RWPE2 (cell line): ENCODE measurements around the gene RAPGEF2.

Experiments used
- ATAC-seq: fragments of 200-7000 bp; cut with Tn5 transposase; 3 replicates; pipeline ENCODE4 v1.9.1; 2021; ENCODE audit warnings: low read depth
- DNase-seq: peaks from one replicate; pipeline ENCODE4 v3.0.0-alpha.2; 2020; ENCODE audit warnings: low spot score
- H3K27ac ChIP-seq: fragments of 450-650 bp; 2 replicates; pipeline ENCODE4 v1.5.1; 2017; ENCODE audit warnings: mild to moderate bottlenecking; ENCODE audit not compliant: poor library complexity, severe bottlenecking
- H3K27me3 ChIP-seq: fragments of 250-450 bp; sonication (Bioruptor Pico); 2 replicates; pipeline ENCODE4 v1.5.1; 2021; ENCODE audit warnings: mild to moderate bottlenecking, moderate library complexity; ENCODE audit not compliant: insufficient read depth, poor library complexity, severe bottlenecking
- H3K36me3 ChIP-seq: fragments of 250-450 bp; sonication (Bioruptor Pico); 2 replicates; pipeline ENCODE4 v1.5.1; 2020; ENCODE audit warnings: low read depth, mild to moderate bottlenecking, moderate library complexity
- H3K4me1 ChIP-seq: fragments of 250-450 bp; sonication (Bioruptor Pico); 2 replicates; pipeline ENCODE4 v1.5.1; 2021; ENCODE audit warnings: mild to moderate bottlenecking, moderate library complexity; ENCODE audit not compliant: insufficient read depth, poor library complexity, severe bottlenecking
- H3K4me3 ChIP-seq: fragments of 250-450 bp; sonication (Bioruptor Pico); 2 replicates; pipeline ENCODE4 v1.5.1; 2021; ENCODE audit warnings: mild to moderate bottlenecking, moderate library complexity; ENCODE audit not compliant: severe bottlenecking
- H3K9me3 ChIP-seq: fragments of 250-450 bp; sonication (Bioruptor Pico); 2 replicates; pipeline ENCODE4 v1.5.1; 2021; ENCODE audit warnings: mild to moderate bottlenecking, moderate library complexity; ENCODE audit not compliant: severe bottlenecking
- TF ChIP-seq, protein P1 (sequence below): fragments of 450-650 bp; IDR thresholded peaks from one replicate; pipeline ENCODE4 v1.5.1; 2017; ENCODE audit warnings: mild to moderate bottlenecking, moderate library complexity; ENCODE audit not compliant: poor library complexity, severe bottlenecking

The RAPGEF2 gene

DNA sequence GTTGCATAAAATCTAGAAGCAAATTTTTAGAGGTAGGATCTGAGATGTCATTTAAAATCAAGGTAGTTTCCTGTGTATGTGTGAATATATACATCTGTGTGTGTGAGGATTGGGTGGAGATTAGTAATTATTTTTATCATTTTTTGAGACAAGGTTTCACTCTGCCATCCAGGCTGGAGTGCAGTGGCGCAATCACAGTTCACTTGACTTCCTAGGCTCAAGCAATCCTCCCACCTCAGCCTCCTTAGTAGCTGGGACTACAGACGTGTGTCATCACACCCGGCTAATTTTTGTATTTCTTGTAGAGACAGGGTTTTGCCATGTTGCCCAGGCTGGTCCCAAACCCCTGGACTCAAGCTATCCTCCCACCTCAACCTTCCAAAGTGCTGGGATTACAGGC is 188.3 kb downstream of the RAPGEF2 start:
- ATAC-seq (no peak), DNase-seq (no peak)
- H3K36me3 ChIP-seq = no peaks in the 10 kb centered on the region
- H3K4me3 ChIP-seq = no peak overlapping the region
- TF ChIP-seq, protein P1, sequence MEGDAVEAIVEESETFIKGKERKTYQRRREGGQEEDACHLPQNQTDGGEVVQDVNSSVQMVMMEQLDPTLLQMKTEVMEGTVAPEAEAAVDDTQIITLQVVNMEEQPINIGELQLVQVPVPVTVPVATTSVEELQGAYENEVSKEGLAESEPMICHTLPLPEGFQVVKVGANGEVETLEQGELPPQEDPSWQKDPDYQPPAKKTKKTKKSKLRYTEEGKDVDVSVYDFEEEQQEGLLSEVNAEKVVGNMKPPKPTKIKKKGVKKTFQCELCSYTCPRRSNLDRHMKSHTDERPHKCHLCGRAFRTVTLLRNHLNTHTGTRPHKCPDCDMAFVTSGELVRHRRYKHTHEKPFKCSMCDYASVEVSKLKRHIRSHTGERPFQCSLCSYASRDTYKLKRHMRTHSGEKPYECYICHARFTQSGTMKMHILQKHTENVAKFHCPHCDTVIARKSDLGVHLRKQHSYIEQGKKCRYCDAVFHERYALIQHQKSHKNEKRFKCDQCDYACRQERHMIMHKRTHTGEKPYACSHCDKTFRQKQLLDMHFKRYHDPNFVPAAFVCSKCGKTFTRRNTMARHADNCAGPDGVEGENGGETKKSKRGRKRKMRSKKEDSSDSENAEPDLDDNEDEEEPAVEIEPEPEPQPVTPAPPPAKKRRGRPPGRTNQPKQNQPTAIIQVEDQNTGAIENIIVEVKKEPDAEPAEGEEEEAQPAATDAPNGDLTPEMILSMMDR = no peak
- H3K9me3 ChIP-seq = no peaks in the 10 kb centered on the region
- H3K27ac ChIP-seq = peak overlapping the region; percentile 89
- no peaks in the 10 kb centered on the region for H3K27me3 ChIP-seq
- H3K4me1 ChIP-seq = peaks cover 42% of the 10 kb centered on the region

DNA sequence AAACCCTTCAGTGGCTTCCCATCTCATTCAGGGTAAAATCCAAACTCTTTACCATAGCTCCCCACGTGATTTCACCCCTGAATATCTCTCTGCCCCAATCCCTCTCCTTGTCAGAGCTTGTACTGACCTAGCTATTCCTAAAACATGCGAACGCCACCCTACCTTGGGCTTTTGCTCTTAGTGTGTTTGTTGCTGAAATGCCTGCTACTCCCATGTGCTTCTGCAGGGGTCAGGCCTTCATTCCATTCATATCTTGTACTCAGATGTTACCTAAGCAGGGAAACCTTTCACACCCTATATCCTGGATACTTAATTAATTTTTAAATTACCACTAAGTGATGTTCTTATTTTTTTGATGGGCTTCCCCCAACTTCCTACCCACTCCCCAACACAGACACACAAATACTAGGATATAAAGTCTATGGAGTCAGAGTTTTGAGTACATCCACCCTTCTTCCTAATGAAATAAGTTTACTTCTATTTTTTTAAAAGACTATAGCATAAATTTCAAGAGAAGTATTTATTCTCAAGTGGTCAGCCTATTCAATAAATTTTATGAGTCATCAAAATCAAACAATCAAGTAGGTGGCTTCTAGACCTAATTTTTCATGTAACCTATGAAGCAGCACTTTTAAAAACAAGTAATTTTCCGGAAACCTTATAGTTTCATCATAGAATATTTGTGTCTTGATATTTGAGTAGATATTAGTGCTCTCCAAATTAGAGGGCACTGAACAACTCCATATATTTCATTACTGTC is 189.4 kb downstream of the RAPGEF2 start:
- ATAC-seq (no peak), DNase-seq (no peak)
- Histone ChIP-seq H3K36me3 (no peaks in the 10 kb centered on the region), H3K4me3 (no peak overlapping the region), H3K27ac (peak overlapping the region; percentile 89), H3K9me3 (no peaks in the 10 kb centered on the region), H3K4me1 (peaks cover 54% of the 10 kb centered on the region), H3K27me3 (no peaks in the 10 kb centered on the region)
- TF ChIP-seq, protein P1 = peak; percentile 21

DNA sequence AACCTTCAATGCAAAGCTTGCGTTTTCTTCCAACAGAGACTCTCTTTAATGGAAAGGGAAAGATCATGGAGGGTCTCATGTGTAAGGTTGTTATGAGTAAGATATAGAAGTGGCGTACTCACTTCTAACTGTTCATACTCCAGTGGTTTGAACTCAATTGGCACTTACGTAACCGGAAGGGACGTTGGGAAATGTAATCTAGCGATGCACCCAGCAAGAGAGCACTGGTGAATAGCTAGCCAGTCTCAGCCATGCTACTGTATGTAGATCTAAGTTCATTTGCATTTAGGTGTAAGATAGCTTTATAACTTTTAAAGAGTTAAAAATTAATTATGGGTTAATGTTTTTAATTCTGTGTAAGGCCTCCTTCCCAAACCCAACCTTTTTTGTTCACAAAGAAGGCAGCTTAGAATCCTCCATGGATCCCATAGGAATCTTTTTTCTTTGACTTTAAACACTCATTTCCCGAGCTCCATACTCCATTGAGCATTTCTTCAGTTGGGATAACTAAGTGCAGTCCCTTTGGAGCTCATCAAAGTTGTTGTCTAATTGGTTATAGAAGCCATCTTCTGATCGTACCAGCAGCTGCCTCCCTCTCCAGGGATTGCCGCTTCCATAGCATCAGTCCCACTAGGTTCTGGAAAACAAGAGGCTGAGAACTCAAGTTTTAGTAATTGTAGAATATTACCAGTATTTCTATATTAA is 191.1 kb downstream of the RAPGEF2 start:
- no peak overlapping the region for H3K27ac ChIP-seq
- no peaks in the 10 kb centered on the region for H3K27me3 ChIP-seq
- ATAC-seq (no peak), DNase-seq (no peak)
- no peaks in the 10 kb centered on the region for H3K9me3 ChIP-seq
- H3K4me1 ChIP-seq = peaks cover 66% of the 10 kb centered on the region
- TF ChIP-seq, protein P1 = no peak
- no peaks in the 10 kb centered on the region for H3K36me3 ChIP-seq
- no peak overlapping the region for H3K4me3 ChIP-seq

GRCh38 chr4:159296061-159296460 is 193.2 kb downstream of the RAPGEF2 start:
- Histone ChIP-seq H3K27me3 (no peaks in the 10 kb centered on the region), H3K4me3 (no peak overlapping the region), H3K27ac (peak overlapping the region; percentile 95), H3K36me3 (no peaks in the 10 kb centered on the region), H3K4me1 (peaks cover 69% of the 10 kb centered on the region), H3K9me3 (no peaks in the 10 kb centered on the region)
- TF ChIP-seq, protein P1 = no peak
- no peak for DNase-seq
- ATAC-seq = peak; percentile 66

DNA sequence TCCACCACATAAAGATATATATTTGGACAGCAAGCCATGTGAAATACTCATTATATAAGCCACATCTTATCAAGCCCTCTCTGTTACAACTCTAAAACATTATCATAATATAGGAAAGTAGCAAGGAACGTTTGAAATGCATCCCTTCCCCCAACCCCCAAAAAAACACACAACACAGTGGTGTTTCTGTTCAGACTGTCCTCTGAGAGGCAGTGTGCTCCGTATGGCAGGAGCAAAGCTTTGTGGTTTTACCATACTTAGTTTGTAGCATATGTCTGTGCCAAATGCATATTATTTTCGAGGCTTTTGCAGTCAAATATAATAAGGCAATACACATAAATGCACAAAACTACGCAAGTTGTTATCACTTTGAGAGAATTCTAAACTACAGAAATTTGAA is 194.2 kb downstream of the RAPGEF2 start:
- H3K27ac ChIP-seq = peak overlapping the region; percentile 95
- ATAC-seq (no peak), DNase-seq (no peak)
- H3K4me3 ChIP-seq = no peak overlapping the region
- no peaks in the 10 kb centered on the region for H3K27me3 ChIP-seq
- no peaks in the 10 kb centered on the region for H3K36me3 ChIP-seq
- TF ChIP-seq, protein P1 = no peak
- H3K4me1 ChIP-seq = peaks cover 60% of the 10 kb centered on the region
- H3K9me3 ChIP-seq = no peaks in the 10 kb centered on the region
